ENCODE data around the gene CTTNBP2. TPM values are rescaled to one million over a fixed set of nuclear protein-coding genes. Genes with fewer than 3 reads are reported as not detected.

The CTTNBP2 gene
- total and polyA plus RNA-seq, 10 donors: 0.68 to 15.1 (median 8.5) TPM

- Histone ChIP-seq H3K36me3 (no peaks in the 10 kb centered on the region), H3K4me3 (no peak overlapping the region), H3K27me3 (replicated peaks in 1 of 7) (no peaks in the 10 kb centered on the region), H3K9me3 (no peaks in the 10 kb centered on the region), H3K27ac (no peak overlapping the region), H3K4me1 (peaks cover 0 to 14% (median 0%) of the 10 kb centered on the region in 6 donors)
- intact Hi-C loops (cut with DNase I; ENCODE audit: low total_unique reads): no loop called here
- TF ChIP-seq CTCF (IDR thresholded peaks at IDR 0.05 in 8 of 11, conservative IDR thresholded peaks at IDR 0.05 in 3 of 11): no peak
- no peak for TF ChIP-seq POLR2AphosphoS5 (IDR thresholded peaks at IDR 0.05)
- no peak for TF ChIP-seq POLR2A (IDR thresholded peaks at IDR 0.05)
- DNase-seq: no peak
- WGBS, 5 donors: 84 to 93% (median 90%) methylated on average over 7 of the region's 7 CpGs
These were observed 64.9 kb downstream of the CTTNBP2 start for GRCh38 chr7:117808341-117808757.

GRCh38 chr7:117807676-117808075, 65.6 kb downstream of the CTTNBP2 start:
- 80 to 91% (median 89%) methylated on average over 3 of the region's 3 CpGs for WGBS, 5 donors
- Histone ChIP-seq H3K9me3 (no peaks in the 10 kb centered on the region), H3K27ac (no peak overlapping the region), H3K36me3 (no peaks in the 10 kb centered on the region), H3K27me3 (replicated peaks in 1 of 7) (no peaks in the 10 kb centered on the region), H3K4me1 (peaks cover 0 to 14% (median 0%) of the 10 kb centered on the region in 6 donors), H3K4me3 (no peak overlapping the region)
- TF ChIP-seq POLR2A (IDR thresholded peaks at IDR 0.05) (no peak), CTCF (IDR thresholded peaks at IDR 0.05 in 8 of 11, conservative IDR thresholded peaks at IDR 0.05 in 3 of 11) (no peak), POLR2AphosphoS5 (IDR thresholded peaks at IDR 0.05) (no peak)
- intact Hi-C loops (cut with DNase I; ENCODE audit: low total_unique reads): no loop called here
- no peak for DNase-seq

GRCh38 chr7:117806011-117806410, 67.2 kb downstream of the CTTNBP2 start:
- H3K4me1 ChIP-seq: peaks cover 0 to 14% (median 0%) of the 10 kb centered on the region in 6 donors
- H3K4me3 ChIP-seq: no peak overlapping the region
- H3K36me3 ChIP-seq: no peaks in the 10 kb centered on the region
- no peak overlapping the region for H3K27ac ChIP-seq
- no peak for DNase-seq
- no peaks in the 10 kb centered on the region for H3K9me3 ChIP-seq
- TF ChIP-seq CTCF (IDR thresholded peaks at IDR 0.05 in 8 of 11, conservative IDR thresholded peaks at IDR 0.05 in 3 of 11) (no peak), POLR2AphosphoS5 (IDR thresholded peaks at IDR 0.05) (no peak), POLR2A (IDR thresholded peaks at IDR 0.05) (no peak)
- H3K27me3 ChIP-seq (replicated peaks in 1 of 7): no peaks in the 10 kb centered on the region
- WGBS, 5 donors: 90 to 96% (median 91%) methylated on average over 5 of the region's 5 CpGs
- intact Hi-C loops (cut with DNase I; ENCODE audit: low total_unique reads): no loop called here

GRCh38 chr7:117805241-117805640, 68.0 kb downstream of the CTTNBP2 start:
- H3K9me3 ChIP-seq: no peaks in the 10 kb centered on the region
- H3K27me3 ChIP-seq (replicated peaks in 1 of 7): no peaks in the 10 kb centered on the region
- TF ChIP-seq CTCF (IDR thresholded peaks at IDR 0.05 in 8 of 11, conservative IDR thresholded peaks at IDR 0.05 in 3 of 11) (no peak), POLR2A (IDR thresholded peaks at IDR 0.05) (no peak), POLR2AphosphoS5 (IDR thresholded peaks at IDR 0.05) (no peak)
- H3K36me3 ChIP-seq: no peaks in the 10 kb centered on the region
- DNase-seq: no peak
- no peak overlapping the region for H3K4me3 ChIP-seq
- no peak overlapping the region for H3K27ac ChIP-seq
- WGBS, 5 donors: 66 to 85% (median 78%) methylated on average over 3 of the region's 3 CpGs
- intact Hi-C loops (cut with DNase I; ENCODE audit: low total_unique reads): no loop called here
- H3K4me1 ChIP-seq: peaks cover 0 to 14% (median 0%) of the 10 kb centered on the region in 6 donors

All from spleen (tissue), 11 donors.